Thoracic aorta (tissue), 2 donors: ENCODE data around the gene DENND2A. TPM values are rescaled to one million over a fixed set of nuclear protein-coding genes. Genes with fewer than 3 reads are reported as not detected.

Source experiments
- ATAC-seq: fragments of 150-250 bp; one replicate; pipeline ENCODE4 v1.8.0; 2017; ENCODE audit warnings: low read depth; ENCODE audit not compliant: insufficient number of reproducible peaks, low FRiP score
- DNase-seq: peaks from one replicate; pipeline ENCODE4 v3.0.0-alpha.2; 2020; ENCODE audit warnings: low spot score
- H3K27ac ChIP-seq, 2 donors: fragments of 200-600 bp; sonication (generic); 1 replicate in 1 of 2; 2 replicates in 1 of 2; pipeline ENCODE4 v1.5.1; 2016; ENCODE audit warnings: mild to moderate bottlenecking in 2 of 2, moderate library complexity in 2 of 2
- H3K27me3 ChIP-seq: fragments of 200-600 bp; sonication (generic); replicated peaks from 2 replicates; pipeline ENCODE4 v1.6.0; 2016; ENCODE audit warnings: mild to moderate bottlenecking; ENCODE audit not compliant: insufficient read depth
- H3K36me3 ChIP-seq: fragments of 200-600 bp; sonication (generic); one replicate; pipeline ENCODE4 v1.5.1; 2016
- H3K4me1 ChIP-seq, 2 donors: fragments of 200-600 bp; sonication (generic); 1 replicate in 1 of 2; 2 replicates in 1 of 2; pipeline versions ENCODE4 v1.5.1 to v1.6.0; 2016; ENCODE audit warnings: low read depth in 2 of 2, mild to moderate bottlenecking in 1 of 2; ENCODE audit not compliant: control insufficient read depth in 1 of 2
- H3K4me3 ChIP-seq: fragments of 200-600 bp; sonication (generic); 2 replicates; pipeline ENCODE4 v1.5.1; 2016; ENCODE audit warnings: mild to moderate bottlenecking
- H3K9me3 ChIP-seq: fragments of 200-600 bp; sonication (generic); 2 replicates; pipeline ENCODE4 v1.5.1; 2016
- total RNA-seq, 2 donors: library from RNA; depleted of rRNA; stranded (reverse); fragments of >200 nt; gene quantifications; one replicate each; pipeline versions ENCODE4 v1.1.0 to v1.2.3, GENCODE V29; 2016
- TF ChIP-seq, protein P1 (sequence below): fragments of 200-600 bp; sonication (generic); IDR thresholded peaks from one replicate; pipeline ENCODE4 v1.5.1; 2019; ENCODE audit warnings: antibody characterized with exemption

DENND2A gene
- total RNA-seq, 2 donors from 2014 or later = 4.9 to 5.1 TPM

DNA sequence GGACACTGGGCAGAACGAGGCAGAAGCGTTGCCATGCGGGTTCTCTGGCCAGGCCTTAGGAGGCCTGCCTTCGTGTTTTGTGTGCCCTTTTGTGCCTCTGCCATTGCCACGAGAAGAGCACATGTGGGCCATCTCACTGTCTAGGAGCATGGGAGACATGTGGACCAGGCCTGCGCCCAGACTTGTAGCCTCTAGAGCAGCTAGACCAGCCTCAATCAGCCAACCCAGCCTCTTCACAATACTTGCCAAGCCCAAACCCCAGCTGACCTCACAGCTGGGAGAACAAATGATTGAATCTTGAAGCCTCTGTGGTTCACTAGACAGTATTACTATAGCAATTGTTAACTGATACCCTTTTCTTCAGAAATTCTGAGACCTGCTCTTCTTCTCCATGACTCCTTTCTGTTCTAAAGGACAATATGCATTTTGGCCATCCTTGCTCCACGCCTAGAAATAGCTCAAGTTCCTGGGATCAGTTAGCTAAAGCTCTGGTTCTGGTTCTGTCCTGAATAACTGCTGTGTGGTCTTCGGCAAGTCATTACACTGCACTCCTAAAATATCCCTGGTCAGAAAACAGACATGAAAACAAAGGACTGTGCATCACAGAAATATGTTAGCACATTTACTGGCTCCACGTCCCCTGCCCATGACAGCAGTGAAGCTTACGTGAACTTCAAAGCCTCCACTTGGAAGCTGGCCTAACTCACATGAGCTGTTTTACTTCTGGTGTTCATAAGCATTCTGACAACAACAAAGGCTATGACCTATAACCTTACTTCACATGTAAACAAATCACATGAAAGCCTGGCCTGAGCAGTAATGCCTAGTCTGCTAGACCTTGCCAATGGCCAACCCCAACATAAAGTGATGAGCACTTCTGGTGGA is 89.0 kb downstream of the DENND2A start:
- H3K4me3 ChIP-seq = no peak overlapping the region
- TF ChIP-seq, protein P1, sequence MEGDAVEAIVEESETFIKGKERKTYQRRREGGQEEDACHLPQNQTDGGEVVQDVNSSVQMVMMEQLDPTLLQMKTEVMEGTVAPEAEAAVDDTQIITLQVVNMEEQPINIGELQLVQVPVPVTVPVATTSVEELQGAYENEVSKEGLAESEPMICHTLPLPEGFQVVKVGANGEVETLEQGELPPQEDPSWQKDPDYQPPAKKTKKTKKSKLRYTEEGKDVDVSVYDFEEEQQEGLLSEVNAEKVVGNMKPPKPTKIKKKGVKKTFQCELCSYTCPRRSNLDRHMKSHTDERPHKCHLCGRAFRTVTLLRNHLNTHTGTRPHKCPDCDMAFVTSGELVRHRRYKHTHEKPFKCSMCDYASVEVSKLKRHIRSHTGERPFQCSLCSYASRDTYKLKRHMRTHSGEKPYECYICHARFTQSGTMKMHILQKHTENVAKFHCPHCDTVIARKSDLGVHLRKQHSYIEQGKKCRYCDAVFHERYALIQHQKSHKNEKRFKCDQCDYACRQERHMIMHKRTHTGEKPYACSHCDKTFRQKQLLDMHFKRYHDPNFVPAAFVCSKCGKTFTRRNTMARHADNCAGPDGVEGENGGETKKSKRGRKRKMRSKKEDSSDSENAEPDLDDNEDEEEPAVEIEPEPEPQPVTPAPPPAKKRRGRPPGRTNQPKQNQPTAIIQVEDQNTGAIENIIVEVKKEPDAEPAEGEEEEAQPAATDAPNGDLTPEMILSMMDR = no peak
- no peaks in the 10 kb centered on the region for H3K4me1 ChIP-seq
- no peak for DNase-seq
- no peaks in the 10 kb centered on the region for H3K9me3 ChIP-seq
- H3K27ac ChIP-seq = no peak overlapping the region
- no peak for ATAC-seq
- H3K36me3 ChIP-seq = no peaks in the 10 kb centered on the region
- H3K27me3 ChIP-seq = no peaks in the 10 kb centered on the region

GRCh38 chr7:140546947-140547346 is 93.7 kb downstream of the DENND2A start:
- no peaks in the 10 kb centered on the region for H3K4me1 ChIP-seq
- H3K27ac ChIP-seq = no peak overlapping the region
- no peak for ATAC-seq
- no peaks in the 10 kb centered on the region for H3K9me3 ChIP-seq
- no peak for DNase-seq
- H3K36me3 ChIP-seq = no peaks in the 10 kb centered on the region
- no peak overlapping the region for H3K4me3 ChIP-seq
- TF ChIP-seq, protein P1 = no peak
- H3K27me3 ChIP-seq = no peaks in the 10 kb centered on the region

DNA sequence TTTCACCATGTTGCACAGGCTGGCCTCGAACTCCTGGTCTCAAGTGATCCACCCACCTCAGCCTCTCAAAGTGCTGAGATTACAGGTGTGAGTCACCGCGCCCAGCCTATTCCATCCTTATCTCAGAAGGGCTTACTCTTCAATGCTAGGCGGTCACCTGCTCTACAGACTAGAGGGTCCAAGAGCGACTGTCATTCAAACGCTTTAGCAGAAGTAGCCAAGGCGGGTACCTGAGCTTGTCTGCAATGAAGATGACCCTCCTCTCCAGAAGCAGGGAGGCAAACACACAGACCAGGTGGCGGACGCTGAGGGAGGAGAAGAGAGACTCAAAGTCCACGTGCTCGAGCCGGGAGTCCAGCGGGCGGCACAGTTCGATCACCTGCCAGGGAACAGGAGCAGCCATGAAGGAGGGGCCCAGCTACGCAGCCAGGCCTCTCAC is 96.2 kb downstream of the DENND2A start:
- DNase-seq = no peak
- Histone ChIP-seq H3K4me1 (peaks cover 0 to 10% of the 10 kb centered on the region in 2 donors), H3K4me3 (no peak overlapping the region), H3K36me3 (no peaks in the 10 kb centered on the region), H3K27ac (no peak overlapping the region), H3K9me3 (no peaks in the 10 kb centered on the region), H3K27me3 (no peaks in the 10 kb centered on the region)
- TF ChIP-seq, protein P1 = no peak
- no peak for ATAC-seq

GRCh38 chr7:140542228-140542603 is 98.4 kb downstream of the DENND2A start:
- TF ChIP-seq, protein P1 = no peak
- no peak overlapping the region for H3K4me3 ChIP-seq
- no peaks in the 10 kb centered on the region for H3K27me3 ChIP-seq
- ATAC-seq (no peak), DNase-seq (no peak)
- peaks cover 0 to 15% of the 10 kb centered on the region in 2 donors for H3K4me1 ChIP-seq
- no peak overlapping the region for H3K27ac ChIP-seq
- no peaks in the 10 kb centered on the region for H3K36me3 ChIP-seq
- H3K9me3 ChIP-seq = no peaks in the 10 kb centered on the region

DNA sequence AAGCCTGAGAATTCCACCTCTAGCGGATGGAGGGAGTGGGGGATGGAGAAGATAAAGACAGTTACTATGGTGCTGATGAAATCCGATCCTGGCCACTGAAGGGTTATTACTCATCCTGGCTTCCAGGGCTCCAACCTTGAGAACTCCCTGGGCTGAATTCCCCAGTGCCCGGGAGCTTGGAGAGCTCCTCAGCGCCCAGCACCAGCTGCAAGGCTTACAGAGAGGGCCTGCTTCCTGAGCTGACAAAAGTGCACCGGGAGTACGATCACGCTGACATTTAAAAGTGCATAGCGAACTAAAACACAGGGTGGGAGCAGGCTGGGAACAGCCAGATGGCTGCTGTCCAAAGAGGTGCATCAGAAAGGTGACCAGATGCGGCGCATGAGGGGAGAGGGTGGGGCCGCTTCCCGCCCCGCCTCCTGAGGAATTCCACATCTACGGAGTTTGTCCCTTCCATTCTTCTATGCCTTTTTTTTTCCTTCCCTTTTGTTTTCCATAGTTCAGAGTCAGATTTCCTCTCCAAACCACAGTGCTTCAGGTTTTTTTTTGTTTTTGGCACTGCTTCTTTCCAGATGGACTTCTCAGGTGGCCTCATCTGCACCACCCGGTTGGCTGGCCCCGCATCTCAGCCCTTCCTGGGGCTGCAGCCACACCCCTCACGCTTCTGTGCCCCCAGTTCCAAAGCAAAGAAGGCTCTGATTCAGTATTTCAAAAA is 98.9 kb downstream of the DENND2A start:
- H3K27me3 ChIP-seq = no peaks in the 10 kb centered on the region
- no peak for ATAC-seq
- no peak overlapping the region for H3K4me3 ChIP-seq
- no peak overlapping the region for H3K27ac ChIP-seq
- peaks cover 0 to 15% of the 10 kb centered on the region in 2 donors for H3K4me1 ChIP-seq
- TF ChIP-seq, protein P1 = no peak
- no peak for DNase-seq
- H3K36me3 ChIP-seq = no peaks in the 10 kb centered on the region
- H3K9me3 ChIP-seq = no peaks in the 10 kb centered on the region
